ENCODE data around the gene MGMT. TPM values are rescaled to one million over a fixed set of nuclear protein-coding genes. Genes with fewer than 3 reads are reported as not detected.

The MGMT gene
- total RNA-seq, 1 donor from 2014 or later = 14.5 TPM

- no peak for ATAC-seq
- DNase-seq (ENCODE audit: missing footprints) = no peak
- intact Hi-C loops (cut with DNase I) = no loop called here
Observed at GRCh38 chr10:129704786-129705525, 237.9 kb downstream of the MGMT start.

- ATAC-seq (no peak), DNase-seq (ENCODE audit: missing footprints) (no peak)
- intact Hi-C loops (cut with DNase I) = no loop called here
Observed at GRCh38 chr10:129705676-129706075, 238.6 kb downstream of the MGMT start.

- intact Hi-C loops (cut with DNase I) = no loop called here
- DNase-seq (ENCODE audit: missing footprints) = no peak
- ATAC-seq = no peak
Observed at GRCh38 chr10:129706081-129706480, 239.0 kb downstream of the MGMT start.

GRCh38 chr10:129706523-129706922 lies 239.5 kb downstream of the MGMT start:
- intact Hi-C loops (cut with DNase I) = no loop called here
- no peak for ATAC-seq
- DNase-seq (ENCODE audit: missing footprints) = no peak

- DNase-seq (ENCODE audit: missing footprints) = no peak
- ATAC-seq = peak; percentile 73
- intact Hi-C loops (cut with DNase I) = no loop called here
Observed at GRCh38 chr10:129707406-129708388, 240.7 kb downstream of the MGMT start.

GRCh38 chr10:129709101-129709500 lies 242.1 kb downstream of the MGMT start:
- ATAC-seq (no peak), DNase-seq (ENCODE audit: missing footprints) (no peak)
- intact Hi-C loops (cut with DNase I) = no loop called here

GRCh38 chr10:129709627-129710509 lies 242.8 kb downstream of the MGMT start:
- DNase-seq (ENCODE audit: missing footprints) = no peak
- no peak for ATAC-seq
- intact Hi-C loops (cut with DNase I) = no loop called here

- no peak for ATAC-seq
- DNase-seq (ENCODE audit: missing footprints) = no peak
- intact Hi-C loops (cut with DNase I) = no loop called here
Observed at GRCh38 chr10:129710510-129710847, 243.4 kb downstream of the MGMT start.

GRCh38 chr10:129711291-129711690 lies 244.2 kb downstream of the MGMT start:
- DNase-seq (ENCODE audit: missing footprints) (no peak), ATAC-seq (no peak)
- intact Hi-C loops (cut with DNase I) = no loop called here

GRCh38 chr10:129712000-129712399 lies 245.0 kb downstream of the MGMT start:
- no peak for DNase-seq (ENCODE audit: missing footprints)
- intact Hi-C loops (cut with DNase I) = no loop called here

GRCh38 chr10:129713659-129714265 lies 246.7 kb downstream of the MGMT start:
- DNase-seq (ENCODE audit: missing footprints) (no peak), ATAC-seq (no peak)
- intact Hi-C loops (cut with DNase I) = no loop called here

More at GRCh38 chr10:129712000-129712399, 245.0 kb downstream of the MGMT start:
- no peak for ATAC-seq

- DNase-seq (ENCODE audit: missing footprints) = no peak
- no peak for ATAC-seq
- intact Hi-C loops (cut with DNase I) = no loop called here
Observed at GRCh38 chr10:129715805-129716204, 248.8 kb downstream of the MGMT start.

- intact Hi-C loops (cut with DNase I) = no loop called here
- DNase-seq (ENCODE audit: missing footprints) (no peak), ATAC-seq (no peak)
Observed at GRCh38 chr10:129716211-129716681, 249.2 kb downstream of the MGMT start.

GRCh38 chr10:129716881-129717280 lies 249.8 kb downstream of the MGMT start:
- intact Hi-C loops (cut with DNase I) = no loop called here
- ATAC-seq = no peak
- no peak for DNase-seq (ENCODE audit: missing footprints)

- DNase-seq (ENCODE audit: missing footprints) (no peak), ATAC-seq (no peak)
- intact Hi-C loops (cut with DNase I) = no loop called here
Observed at GRCh38 chr10:129717816-129718547, 250.9 kb downstream of the MGMT start.

GRCh38 chr10:129718548-129719414 lies 251.7 kb downstream of the MGMT start:
- ATAC-seq = peak; percentile 10

GRCh38 chr10:129719415-129719739 lies 252.3 kb downstream of the MGMT start:
- intact Hi-C loops (cut with DNase I) = no loop called here
- ATAC-seq (no peak), DNase-seq (ENCODE audit: missing footprints) (no peak)

More at GRCh38 chr10:129718548-129719414, 251.7 kb downstream of the MGMT start:
- DNase-seq (ENCODE audit: missing footprints) = no peak
- intact Hi-C loops (cut with DNase I) = no loop called here

All from Right ventricle myocardium inferior (tissue), 1 donor.